ENCODE results near the gene LSMEM2.
A peak's percentile ranks its signal among the peaks of the same experiment; 100 is the strongest.

DNA sequence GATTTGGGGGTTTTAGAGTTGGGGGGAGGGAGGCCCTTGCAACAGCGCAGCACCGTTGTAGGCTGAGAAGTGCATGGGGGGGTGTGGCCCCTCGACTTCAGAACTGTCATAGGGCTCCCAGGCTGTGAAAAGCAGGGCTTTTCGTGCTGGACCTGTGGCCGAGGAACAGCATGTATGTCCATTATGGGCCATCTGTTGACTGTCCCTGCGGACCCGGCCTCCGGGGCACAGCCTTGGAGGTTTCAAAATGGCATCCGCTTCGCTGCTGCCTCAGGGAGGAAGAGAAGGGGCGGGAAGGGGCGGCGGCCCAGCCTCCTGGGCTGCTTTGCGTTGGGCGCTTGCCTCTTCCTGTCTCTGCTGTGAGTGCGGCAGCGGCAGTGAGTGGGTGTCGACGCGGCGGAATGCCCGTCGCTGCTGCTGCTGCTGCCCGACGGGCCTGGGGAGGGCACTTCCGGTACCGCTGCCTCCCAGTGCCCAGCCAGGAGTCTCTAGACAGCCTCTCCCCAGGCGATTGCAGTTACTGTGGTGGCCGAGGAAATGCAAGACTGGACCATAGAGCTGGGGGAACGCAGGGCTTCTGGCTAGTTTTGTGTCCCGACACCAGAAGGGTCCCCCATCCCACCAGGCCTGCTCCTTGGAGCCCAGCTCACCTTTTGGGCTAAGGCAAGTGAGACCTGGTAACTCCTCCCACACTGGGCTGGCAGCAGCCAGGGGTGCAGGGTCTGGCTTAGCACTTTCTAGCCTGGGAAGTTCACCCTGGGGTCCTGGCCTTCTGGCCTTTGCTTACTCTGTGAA, 40.9 kb upstream of the LSMEM2 start:
- TF ChIP-seq, protein P1, sequence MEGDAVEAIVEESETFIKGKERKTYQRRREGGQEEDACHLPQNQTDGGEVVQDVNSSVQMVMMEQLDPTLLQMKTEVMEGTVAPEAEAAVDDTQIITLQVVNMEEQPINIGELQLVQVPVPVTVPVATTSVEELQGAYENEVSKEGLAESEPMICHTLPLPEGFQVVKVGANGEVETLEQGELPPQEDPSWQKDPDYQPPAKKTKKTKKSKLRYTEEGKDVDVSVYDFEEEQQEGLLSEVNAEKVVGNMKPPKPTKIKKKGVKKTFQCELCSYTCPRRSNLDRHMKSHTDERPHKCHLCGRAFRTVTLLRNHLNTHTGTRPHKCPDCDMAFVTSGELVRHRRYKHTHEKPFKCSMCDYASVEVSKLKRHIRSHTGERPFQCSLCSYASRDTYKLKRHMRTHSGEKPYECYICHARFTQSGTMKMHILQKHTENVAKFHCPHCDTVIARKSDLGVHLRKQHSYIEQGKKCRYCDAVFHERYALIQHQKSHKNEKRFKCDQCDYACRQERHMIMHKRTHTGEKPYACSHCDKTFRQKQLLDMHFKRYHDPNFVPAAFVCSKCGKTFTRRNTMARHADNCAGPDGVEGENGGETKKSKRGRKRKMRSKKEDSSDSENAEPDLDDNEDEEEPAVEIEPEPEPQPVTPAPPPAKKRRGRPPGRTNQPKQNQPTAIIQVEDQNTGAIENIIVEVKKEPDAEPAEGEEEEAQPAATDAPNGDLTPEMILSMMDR (IDR thresholded peaks at IDR 0.05): no peak
- TF ChIP-seq POLR2A (IDR thresholded peaks at IDR 0.05) (peak in 3 of 4 donors; percentile 55 to 82 (median 75)), POLR2AphosphoS5 (IDR thresholded peaks at IDR 0.05) (peak; percentile 93 to 94)
